Suprapubic skin (tissue), 4 donors: ENCODE measurements around the gene MAGEB1.

Experiments
- CTCF ChIP-seq, 2 donors: fragments of 200-600 bp in 1 of 2; fragments of 450-650 bp in 1 of 2; sonication (generic) in 1 of 2; IDR thresholded peaks; one replicate each; pipeline ENCODE4 v1.5.1; 2016 to 2019; ENCODE audit warnings: antibody characterized with exemption in 2 of 2, mild to moderate bottlenecking in 1 of 2, moderate library complexity in 1 of 2
- POLR2A ChIP-seq, 2 donors: fragments of 450-650 bp; IDR thresholded peaks; one replicate each; pipeline ENCODE4 v1.6.1; 2017; ENCODE audit warnings: antibody characterized with exemption in 2 of 2, mild to moderate bottlenecking in 2 of 2, moderate library complexity in 2 of 2
- POLR2AphosphoS5 ChIP-seq, 3 donors: sonication (generic); formaldehyde crosslinking; IDR thresholded peaks; one replicate each; pipeline ENCODE4 v1.6.1; 2017; ENCODE audit warnings: antibody characterized with exemption in 3 of 3

GRCh38 chrX:30275498-30275897, 28.6 kb downstream of the MAGEB1 start:
- TF ChIP-seq CTCF (IDR thresholded peaks at IDR 0.05) (no peak), POLR2A (IDR thresholded peaks at IDR 0.05) (no peak), POLR2AphosphoS5 (IDR thresholded peaks at IDR 0.05) (no peak)
